NCI-H128 (cell line): ENCODE measurements around the gene AMZ1.
"Not testable (repeated sequence)": the region's sequence is repeated elsewhere in the genome, so short reads cannot be mapped to it uniquely, and the experiment has no call there.

Experiments used
- DNase-seq: peaks from one replicate; lab custom pipeline; 2025; ENCODE audit not compliant: unreplicated experiment; lab: John Stamatoyannopoulos, UW

The AMZ1 gene

DNA sequence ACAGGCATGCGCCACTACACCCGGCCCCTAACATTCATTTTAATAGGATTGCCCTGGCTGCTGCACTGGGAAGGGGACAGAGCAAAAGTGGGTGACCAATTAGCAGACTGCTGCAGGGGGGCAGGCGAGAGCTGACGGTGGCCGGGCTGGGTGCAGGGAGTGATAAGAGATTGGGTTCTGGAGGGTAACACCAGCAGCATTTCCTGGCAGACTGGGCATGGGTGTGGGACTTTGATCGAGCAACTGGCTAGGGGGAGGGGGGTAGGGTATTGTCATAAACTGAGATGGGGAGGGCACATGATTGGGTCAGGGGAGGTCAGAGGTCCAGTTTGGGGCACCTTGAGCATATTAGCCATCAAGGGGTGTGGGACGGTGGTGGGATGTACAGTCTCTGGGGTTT, 20.2 kb upstream of the AMZ1 start:
- no peak for DNase-seq

DNA sequence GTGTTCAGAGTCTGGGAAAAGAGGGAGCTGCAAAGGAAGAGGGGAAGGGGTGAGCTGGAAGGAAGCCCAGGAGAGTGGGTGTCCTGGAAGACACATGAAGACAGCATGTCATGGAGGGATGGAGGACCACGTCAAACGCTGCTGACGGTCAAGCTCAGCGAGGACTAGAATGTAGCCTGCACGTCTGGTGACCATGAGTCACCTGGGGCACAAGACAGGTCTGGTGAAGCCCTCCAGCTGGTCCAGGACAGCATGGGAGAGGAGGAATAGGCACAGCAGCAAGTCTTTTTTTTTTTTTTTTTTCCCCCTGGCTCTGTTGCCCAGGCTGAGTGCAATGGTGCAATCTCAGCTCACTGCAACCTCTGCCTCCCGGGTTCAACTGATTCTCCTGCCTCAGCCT, 19.6 kb upstream of the AMZ1 start:
- DNase-seq = no peak

DNA sequence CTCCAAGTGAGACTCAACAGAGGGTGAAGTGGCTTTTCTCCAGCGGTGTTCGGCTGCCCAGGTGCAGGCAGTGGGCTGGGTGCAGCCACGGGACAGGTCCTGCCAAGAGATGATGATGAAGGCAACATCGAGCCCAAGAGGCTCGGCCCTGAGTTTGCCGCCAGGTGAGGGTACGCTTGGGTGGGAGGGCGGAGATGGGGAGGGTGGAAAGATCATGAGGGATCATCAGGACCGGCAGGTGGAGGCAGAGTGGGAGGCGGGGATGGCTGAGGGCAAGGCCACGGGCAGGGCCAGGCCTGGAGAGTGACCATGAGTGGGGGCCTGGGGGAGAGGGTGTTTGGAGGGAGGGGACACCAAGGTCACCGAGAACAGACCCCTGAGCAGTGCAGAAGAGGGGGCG, 17.8 kb upstream of the AMZ1 start:
- no peak for DNase-seq

DNA sequence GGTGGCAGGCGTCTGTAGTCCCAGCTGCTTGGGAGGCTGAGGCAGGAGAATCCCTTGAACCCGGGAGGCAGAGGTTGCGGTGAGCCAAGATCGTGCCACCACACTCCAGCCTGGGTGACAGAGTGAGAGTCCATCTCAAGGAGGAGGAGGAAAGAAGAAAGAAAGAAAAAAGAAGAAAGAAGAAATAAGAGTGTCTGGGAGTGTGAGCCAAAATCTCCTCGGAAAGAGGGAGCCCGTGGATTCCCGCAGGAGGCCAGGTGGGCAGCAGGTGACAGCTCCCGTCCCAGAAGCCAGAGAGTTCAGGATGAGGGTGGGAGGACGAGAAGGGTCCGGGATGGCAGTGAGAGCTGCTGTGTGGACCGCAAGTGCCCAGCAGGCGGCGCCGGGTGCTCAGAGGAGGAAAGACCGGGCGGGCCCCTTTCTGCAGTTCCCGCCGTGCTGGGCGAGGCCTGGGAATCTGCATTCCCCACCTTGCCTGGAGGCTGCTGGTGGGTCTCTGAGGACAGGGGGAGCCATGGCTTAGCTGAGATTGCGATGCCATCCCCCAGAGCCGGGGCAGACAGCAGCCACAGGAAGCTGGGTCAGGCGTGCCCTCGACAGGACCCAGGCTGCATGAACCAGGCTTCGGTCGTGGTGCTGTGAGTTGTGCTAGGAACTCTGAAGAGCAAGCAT, 17.1 kb upstream of the AMZ1 start:
- DNase-seq = peak; percentile 30

DNA sequence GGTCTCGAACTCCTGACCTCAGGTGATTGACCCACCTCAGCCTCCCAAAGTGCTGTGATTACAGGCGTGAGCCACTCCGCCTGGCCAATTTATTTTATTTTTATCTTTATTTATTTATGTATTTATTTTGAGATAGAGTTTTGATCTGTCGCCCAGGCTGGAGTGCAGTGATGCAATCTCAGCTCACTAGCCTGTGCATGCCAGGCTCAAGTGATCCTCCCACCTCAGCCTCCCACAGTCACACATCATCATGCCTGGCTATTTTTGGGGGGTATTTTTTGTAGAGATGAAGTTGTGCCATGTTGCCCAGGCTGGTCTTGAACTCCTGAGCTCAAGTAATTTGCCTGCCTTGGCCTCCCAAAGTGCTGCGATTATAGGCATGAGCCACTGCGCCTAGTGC, 14.8 kb upstream of the AMZ1 start:
- not testable (repeated sequence) for DNase-seq

DNA sequence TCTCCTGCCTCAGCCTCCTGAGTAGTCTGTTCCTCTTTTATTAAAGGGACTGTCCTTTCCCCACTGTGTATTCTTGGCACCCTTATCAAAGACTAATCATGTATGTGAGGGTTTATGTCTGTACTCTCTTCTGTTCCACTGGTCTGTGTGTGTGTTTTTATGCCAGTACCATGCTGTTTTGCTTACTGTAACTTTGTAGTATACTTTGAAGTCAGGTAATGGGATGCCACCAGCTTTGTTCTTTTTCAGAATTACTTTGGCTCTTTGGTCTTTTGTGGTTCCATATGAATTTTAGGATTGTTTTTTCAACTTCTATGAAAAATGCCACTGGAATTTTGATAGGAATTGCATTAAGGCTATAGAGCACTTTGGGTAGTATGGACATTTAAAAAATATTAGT, 14.1 kb upstream of the AMZ1 start:
- DNase-seq = no peak

DNA sequence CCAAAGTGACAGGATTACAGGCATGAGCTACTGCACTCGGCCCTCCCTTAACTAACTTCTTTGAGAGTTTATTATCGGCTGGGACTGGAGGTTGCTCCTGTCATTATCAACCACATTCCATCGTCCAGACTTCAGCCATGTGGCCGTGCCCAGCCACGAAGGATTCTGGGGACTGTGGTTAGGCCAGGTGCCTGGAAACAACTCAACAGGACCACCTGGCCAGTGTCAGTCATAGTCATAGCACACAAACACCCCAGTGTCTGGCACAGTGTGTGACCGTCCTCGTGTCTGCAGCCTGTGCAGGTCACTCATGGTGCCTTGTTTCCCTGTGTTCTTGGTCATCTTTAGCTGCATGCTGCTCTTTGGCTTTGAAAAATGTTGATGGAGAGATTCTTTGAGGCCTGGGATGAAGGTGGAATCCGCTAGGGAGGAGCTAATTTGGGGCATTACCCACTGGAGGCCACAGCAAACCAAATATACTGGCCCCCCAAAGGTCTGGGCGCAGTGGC, 12.7 kb upstream of the AMZ1 start:
- DNase-seq = no peak

DNA sequence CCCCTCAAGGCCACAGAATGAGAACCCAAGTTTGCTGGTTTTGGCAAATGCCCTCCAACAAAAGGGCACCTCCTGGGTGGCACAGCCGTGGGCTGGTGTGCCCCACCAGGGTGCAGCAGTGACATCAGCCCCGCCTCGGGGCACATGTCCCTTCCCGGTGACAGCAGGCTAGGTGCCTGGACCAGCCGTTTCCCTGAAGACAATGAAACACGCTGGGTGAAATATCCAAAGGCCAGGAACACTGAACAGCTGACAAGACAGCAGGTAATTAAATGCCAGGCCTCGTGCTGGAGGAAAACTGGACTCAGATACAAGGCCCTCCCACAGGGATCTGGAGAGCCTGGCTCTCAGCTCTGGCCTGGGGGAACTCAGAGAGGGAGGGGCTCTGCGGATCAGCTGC, 11.4 kb upstream of the AMZ1 start:
- DNase-seq = not testable (repeated sequence)

DNA sequence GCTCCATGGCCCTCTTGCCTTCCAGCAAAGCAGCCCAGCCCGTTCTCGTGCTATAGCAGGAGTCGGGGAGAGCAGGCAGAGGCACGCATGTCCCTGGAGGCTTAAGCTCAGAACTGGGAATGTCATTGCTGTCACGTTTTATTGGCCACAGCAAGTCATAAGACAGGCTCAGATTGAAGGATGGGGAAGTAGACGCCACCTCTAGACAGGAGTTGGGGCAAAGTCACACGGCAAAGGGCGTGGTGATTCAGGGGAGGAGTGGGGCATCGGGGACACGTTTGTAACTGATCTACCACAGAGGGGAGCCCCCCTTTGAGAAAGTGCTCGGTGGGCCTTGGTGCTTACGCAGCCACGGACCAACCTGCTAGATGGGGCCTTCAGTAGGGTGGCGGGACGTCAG, 9.5 kb upstream of the AMZ1 start:
- not testable (repeated sequence) for DNase-seq

DNA sequence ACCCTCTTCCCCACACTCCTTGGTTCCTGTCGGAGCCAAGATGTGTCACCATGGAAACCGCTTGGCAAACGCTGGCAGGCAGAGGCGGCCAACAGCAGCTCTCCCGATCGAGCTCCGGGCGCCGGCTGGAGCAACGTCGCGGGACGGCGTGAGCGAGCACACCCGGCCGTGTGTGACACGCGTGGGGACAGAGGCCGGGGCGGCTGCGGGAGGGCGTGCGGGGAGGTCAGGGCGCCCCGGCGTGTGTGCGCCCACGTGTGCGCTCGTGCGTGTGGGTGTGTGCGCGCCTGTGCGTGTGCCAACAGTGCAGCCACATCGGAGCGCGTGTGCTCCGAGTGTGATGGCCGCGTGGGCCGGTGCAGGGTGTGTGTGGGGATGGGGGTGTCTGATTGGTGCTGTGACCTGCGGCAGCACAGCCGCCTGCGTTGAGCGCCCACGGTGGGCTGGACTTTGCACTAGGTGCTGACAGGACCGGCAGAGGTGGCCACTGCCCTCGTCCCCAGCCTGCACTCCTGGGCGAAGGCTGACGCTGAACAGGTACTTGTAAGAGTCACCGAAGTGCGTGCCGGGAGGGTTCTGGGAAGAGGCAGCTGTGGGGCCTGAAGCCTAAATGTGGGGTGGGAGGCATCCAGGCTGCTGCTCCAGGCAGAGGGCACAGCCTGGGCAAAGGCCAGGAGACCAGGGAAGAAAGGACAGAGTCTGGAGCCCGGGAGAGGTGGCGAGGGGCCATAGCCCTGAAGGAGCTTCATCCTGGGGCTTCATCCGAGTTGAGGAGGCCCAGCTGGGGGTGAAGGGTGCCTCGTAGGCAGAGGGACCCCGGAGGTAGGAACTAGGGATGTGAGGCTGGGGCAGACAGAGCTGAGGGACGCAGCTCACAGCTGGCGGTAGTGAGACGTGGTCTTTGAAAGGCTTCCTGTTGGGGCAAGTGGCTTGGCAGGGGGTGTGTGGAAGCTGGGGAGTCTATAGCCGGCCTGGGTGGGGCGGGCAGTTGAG, 8.6 kb upstream of the AMZ1 start:
- not testable (repeated sequence) for DNase-seq

DNA sequence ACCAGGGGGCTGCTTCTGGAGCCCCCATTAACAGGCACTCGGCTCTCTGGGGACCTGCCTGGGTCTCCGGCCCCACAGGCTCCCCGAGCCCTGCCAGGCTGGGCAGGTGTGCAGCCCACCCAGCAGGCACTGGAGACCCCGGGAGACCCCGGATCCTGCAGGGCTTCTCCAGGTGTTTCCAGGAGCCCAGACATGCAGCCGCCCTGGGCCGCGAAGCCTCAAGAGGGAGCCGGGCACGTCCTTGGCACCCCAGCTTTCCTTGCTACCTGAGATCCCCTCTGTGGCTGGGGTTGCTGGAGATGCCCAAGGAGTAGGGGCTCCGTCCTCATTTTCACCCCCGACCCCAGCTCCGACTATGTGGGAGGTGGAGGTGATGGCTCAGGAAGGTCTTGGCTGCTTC, 7.7 kb upstream of the AMZ1 start:
- DNase-seq = no peak

DNA sequence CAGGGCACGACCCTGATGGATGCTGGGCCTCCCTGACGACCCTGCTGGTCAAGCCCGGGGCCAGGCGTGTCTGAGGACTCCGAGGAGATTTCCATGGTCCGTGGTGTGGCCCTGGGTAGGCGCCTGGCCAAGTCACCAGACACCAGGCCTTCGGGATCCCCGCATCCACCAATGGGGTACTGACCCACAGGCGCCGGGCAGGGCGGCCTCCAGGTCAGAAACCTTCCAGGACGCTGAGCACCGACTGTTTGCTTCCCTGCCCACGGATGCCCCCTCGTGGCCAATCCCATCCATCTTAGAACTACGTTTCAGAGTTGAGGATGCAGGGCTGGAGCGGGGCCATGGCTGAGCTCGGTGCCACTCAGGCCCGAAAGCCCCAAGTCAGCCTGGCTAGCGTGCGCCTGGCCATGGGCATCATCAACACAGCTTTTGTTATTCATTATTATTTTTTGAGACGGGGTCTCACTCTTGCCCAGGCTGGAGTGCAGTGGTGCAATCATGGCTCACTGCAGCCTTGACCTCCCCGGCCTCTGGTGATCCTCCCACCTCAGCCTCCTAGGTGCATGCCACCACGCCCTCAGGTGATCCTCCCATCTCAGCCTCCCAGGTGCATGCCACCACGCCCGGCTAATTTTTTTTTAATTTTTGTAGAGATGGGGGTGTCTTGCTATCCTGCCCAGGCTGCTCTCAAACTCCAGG, 7.1 kb upstream of the AMZ1 start:
- no peak for DNase-seq

DNA sequence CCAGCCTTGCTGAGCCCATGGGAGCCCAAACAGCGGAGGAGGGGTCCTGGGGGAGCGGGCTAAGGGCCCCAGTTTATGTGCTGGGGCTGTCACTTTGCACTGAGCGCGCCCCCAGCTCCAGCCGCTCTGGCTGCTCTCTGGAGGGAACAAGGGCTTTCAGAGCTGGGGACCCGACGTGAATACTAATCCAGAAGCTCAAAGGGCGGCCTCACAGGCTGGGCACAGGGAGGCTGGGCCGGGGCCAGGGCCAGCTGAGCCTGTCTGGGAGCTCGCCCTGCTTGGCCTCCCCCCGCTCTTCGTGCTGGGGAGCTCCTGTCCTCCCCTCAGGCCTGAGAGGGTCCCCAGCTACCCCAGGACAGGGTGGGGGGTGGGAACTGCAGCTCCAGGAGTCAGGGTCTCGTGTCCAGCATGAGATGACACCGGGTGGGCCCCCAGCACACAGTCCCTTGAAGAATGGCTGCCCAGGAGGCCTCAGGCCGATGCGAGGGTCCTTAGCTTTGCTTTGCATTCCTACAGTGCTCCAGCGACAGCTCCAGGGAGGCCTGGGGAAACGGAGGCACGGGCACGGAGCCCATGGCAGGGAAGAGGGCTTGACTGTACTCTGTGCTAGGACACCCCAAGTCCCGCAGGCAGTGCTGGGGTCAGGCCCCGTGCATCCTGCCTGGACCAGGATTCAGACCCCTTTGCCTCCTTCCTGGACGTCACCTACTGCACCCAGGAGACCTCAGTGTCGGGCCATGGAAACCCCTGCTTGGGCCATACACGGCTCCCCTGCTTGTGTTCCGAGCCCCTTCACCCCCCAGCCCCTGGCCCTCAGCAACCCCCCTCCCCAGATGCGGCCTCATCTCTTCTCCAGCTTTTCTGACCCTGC, 5.8 kb upstream of the AMZ1 start:
- no peak for DNase-seq

DNA sequence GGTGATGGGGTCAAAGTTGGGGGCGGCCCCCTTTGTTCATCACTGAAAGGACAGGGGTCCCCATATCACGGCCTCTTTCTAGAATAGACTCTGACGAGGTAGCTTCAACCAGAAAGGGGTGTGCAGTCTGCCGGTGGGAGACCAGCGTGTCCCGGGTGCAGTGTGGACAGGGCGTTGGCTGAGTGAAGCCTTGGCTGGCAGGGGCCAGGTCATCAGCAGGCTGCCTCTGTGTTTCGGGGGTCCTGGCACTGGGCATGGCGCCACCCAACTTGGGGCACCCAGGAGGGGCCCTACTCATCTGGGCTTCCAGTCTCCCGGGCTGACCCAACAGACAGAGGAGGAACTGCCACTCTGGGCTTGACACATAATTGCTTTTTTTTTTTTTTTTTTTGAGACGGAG, 3.5 kb upstream of the AMZ1 start:
- DNase-seq = no peak

DNA sequence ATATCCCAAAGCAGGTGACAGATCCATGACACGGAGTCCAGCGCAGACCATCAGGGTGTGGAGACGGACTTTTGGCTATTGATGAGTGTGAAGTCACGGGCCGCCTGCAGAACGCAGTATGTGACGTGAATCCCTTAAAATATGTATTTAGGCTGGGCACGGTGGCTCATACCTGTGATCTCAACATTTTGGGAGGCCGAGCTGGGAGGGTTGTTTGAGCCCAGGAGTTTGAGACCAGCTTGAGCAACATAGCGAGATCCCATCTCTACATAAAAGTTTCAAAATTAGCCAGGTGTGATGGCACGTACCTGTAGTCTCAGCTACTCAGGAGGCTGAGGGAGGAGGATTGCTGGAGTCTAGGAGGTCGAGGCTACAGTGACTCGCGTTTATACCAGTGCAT, 1.9 kb upstream of the AMZ1 start:
- DNase-seq = no peak

DNA sequence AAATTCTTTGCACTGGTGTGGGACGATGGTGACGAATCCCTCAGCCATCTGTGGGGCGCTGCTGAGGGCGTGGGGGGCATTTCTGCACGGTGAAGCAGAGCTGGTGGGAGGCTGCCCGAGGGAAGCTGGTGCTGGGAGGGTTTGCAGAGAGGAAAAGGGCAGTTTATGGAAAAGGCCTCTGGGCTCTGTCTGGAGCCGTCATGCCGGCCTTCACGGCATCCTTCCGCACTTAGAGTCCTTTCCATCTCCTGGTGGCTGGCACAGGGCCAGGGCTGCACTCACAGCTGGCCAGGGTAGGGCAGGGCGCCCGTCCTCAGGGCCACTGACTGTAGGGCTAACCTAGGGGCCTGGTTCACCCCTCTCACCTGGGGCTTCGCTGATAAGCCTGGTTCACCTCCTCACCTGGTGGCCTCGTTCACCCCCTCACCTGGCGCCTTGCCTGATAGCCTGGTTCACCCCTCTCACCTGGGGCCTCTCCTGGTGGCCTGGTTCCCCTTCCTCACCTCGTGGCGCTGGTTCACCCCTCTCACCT, 598 bp upstream of the AMZ1 start:
- DNase-seq = no peak

DNA sequence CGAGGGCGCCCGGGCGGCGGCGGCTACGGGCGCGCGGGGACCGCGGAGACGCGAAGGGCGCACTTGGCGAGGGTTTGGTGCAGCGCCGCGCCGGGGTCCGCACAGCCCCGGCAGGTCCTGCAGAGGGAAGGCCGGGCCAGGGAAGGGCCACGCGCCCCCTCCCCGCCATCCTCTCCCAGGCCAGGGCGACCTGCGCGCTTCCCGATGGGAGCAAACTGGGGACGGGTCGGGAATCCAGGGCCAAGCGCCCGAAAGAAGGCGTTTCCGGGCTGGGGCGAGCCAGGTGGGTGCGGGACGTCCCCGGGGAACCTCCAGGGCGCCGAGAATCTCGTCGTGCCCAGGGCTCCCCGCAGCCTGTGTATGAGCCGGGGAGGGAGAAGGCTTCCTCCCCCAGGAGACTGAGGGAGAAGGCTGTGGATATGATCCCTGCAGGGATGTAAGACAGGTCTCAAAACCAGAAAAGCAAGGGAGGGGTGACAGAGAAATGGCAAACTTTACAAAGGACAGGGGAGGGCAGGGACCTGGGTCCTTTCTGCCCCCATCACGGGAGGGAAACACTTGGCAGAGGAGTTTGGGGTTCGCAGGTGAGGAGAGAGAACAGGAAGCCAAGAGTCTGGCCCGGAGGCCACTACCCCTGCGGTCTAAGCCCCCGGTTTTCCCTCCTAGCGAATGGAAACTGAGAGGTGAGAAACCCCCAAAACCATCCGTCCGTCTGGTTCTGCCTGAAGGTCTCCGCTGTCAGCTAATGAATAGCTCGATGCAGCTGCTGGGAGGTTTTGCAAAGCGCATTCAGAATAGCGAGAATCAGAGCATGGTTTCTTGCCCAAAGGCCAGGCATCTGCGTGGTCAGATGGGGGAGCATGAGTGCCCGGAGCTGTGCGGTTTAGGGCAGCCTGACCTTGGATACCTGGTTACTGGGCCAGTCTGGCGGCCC, 674 bp downstream of the AMZ1 start:
- no peak for DNase-seq

DNA sequence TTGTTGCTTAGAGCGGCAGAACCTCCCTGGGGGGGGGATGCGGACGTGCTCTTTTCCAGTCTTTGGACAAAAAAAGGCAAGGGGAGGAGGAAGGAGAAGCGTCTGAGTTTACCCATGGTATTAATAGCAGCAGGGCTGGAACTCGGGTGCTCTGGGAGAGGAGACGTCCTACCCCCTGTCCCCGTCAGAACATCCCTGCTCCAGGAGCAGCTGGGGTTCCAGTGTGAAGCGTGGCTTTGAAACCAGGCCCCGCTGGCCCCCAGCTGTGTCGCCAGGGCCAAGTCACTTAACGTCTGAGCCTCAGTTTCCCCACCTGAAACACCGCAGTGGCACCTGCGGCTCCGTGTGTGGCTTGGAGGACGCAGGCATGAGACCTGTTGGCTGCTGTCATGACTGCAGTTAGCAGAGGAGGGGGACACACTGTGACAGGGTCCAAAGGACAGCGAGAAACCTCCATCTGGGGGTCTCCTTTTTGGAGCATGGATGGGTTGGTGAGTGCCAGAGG, 1.4 kb downstream of the AMZ1 start:
- DNase-seq = no peak
